ENCODE data around the gene NEK4. TPM values are rescaled to one million over a fixed set of nuclear protein-coding genes. Genes with fewer than 3 reads are reported as not detected.

The NEK4 gene
- total and polyA plus RNA-seq, 10 of the 15 experiments (the other 5 are each of a cell fraction or from before 2014, with no cell fraction given): 7.0 to 29.1 (median 16.4) TPM

DNA sequence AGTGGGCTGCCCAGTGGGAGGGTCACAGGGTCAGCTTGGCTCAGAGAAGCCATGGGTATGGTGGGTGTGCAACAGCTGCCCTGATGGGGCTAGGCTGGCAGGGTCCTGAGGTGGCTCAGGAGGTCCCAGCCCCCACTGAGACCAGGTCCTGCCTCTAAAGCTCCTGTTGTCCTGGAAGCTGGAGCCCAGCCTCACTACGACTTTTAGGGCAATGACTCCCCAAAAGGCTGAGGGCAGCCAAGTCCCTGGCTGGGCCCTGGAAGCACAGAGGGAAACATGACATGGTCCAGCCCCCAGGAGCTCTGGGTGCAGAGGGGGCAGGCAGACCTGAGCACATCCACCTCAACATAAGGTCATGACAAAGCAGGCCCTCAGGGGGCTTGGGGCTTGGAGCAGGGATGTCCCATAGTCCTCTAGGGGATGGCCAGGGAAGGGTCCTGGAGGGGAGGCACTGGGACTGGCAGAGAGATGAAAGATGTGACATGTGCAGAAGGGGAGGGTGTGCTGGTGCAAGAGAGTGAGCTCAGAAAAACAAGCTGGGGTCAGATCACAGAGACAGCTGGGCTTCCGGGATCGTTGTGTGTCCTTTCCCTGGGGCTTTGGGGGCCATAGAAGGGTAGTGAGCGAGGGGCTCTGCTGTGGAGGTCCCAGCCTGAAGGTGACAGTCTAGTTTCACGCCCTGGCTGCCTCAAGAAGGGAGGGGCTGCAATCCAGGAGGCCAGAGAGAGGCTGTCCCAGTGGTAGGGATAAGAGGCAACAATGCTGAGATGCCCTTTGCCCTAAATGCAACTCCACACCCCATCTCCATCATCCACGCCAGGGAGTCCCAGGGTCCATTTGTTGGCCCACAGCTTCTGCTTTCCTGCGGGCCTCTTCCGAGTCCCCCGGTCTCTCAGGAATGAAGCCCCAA is 23.2 kb upstream of the NEK4 start:
- Histone ChIP-seq H3K79me2 (ENCODE audit: control insufficient read depth, insufficient read depth, low read length) (no peaks in the 10 kb centered on the region), H3K4me3 (no peak overlapping the region), H3K4me2 (ENCODE audit: control insufficient read depth, insufficient read depth) (no peak overlapping the region), H3K27ac (ENCODE audit: control insufficient read depth, insufficient read depth) (no peak overlapping the region), H4K20me1 (ENCODE audit: control insufficient read depth, insufficient read depth) (no peaks in the 10 kb centered on the region), H3K9me3 (replicated peaks; ENCODE audit: control insufficient read depth, insufficient read depth, low read length) (no peaks in the 10 kb centered on the region), H3K9ac (ENCODE audit: control insufficient read depth, insufficient read depth, low read length) (no peak overlapping the region), H2AFZ (ENCODE audit: control insufficient read depth, low read depth, low read length) (no peak overlapping the region), H3K36me3 (ENCODE audit: control insufficient read depth in 2 of 2, insufficient read depth in 2 of 2, low read length in 1 of 2) (no peaks in the 10 kb centered on the region), H3K27me3 (replicated peaks in 1 of 2; ENCODE audit: control insufficient read depth in 2 of 2, insufficient read depth in 2 of 2, low read length in 1 of 2) (no peaks in the 10 kb centered on the region; a peak in 1 of 4 replicates), H3K4me1 (ENCODE audit: control insufficient read depth, insufficient read depth, low read length) (no peaks in the 10 kb centered on the region)
- 51% methylated on average over 8 of the region's 9 CpGs for WGBS (ENCODE audit: insufficient coverage, insufficient replicate concordance, low lambda C conversion rate, missing lambda C conversion rate)
- ChIA-PET RAD21 (ENCODE audit: unreplicated experiment) (interaction anchor here (1.3 kb wide), 1 partner anchor 15 kb away, joined by 4 read pairs; no protein-coding TSS in a partner anchor), CTCF (interaction anchor here (1.8 kb wide), 1 partner anchor 10 kb away, joined by 6 read pairs; no protein-coding TSS in a partner anchor), POLR2A (no interaction called here), SMC1A (ENCODE audit: uncharacterized antibody, unreplicated experiment) (no interaction called here)
- in situ Hi-C loops (cut with MboI) (no loop called here), intact Hi-C loops (cut with micrococcal nuclease; ENCODE audit: unreplicated experiment) (no loop called here)
- DNase-seq (ENCODE audit: low read depth, low spot score): no peak
- BruUV-seq (replicated peaks): no TSS peak
- no peak for ATAC-seq
- FAIRE-seq: no peak
- no peak for TF ChIP-seq SREBF1 (IDR thresholded peaks at IDR 0.05; ENCODE audit: low read length)
- no peak for TF ChIP-seq NFXL1 (IDR thresholded peaks at IDR 0.05; ENCODE audit: borderline replicate concordance)
- TF ChIP-seq ZBED1 (IDR thresholded peaks at IDR 0.05; ENCODE audit: borderline replicate concordance): no peak
- TF ChIP-seq FOXM1 (IDR thresholded peaks at IDR 0.05; ENCODE audit: low read depth, low read length): no peak
- TF ChIP-seq, protein P1, sequence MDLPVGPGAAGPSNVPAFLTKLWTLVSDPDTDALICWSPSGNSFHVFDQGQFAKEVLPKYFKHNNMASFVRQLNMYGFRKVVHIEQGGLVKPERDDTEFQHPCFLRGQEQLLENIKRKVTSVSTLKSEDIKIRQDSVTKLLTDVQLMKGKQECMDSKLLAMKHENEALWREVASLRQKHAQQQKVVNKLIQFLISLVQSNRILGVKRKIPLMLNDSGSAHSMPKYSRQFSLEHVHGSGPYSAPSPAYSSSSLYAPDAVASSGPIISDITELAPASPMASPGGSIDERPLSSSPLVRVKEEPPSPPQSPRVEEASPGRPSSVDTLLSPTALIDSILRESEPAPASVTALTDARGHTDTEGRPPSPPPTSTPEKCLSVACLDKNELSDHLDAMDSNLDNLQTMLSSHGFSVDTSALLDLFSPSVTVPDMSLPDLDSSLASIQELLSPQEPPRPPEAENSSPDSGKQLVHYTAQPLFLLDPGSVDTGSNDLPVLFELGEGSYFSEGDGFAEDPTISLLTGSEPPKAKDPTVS (IDR thresholded peaks at IDR 0.05; ENCODE audit: low read depth, low read length): no peak
- no peak for TF ChIP-seq EED (IDR thresholded peaks at IDR 0.05; ENCODE audit: low read depth)
- TF ChIP-seq SUZ12 (IDR thresholded peaks at IDR 0.05; ENCODE audit: unreplicated experiment): no peak

All from GM12878 (cell line).